NK-92 treated with Interleukin-12 subunit alpha and Interleukin-12 subunit beta, amount 100 ng/mL, for 24 hours (cell line): ENCODE data around the gene ARHGAP29.
"Not testable (repeated sequence)": the region's sequence is repeated elsewhere in the genome, so short reads cannot be mapped to it uniquely, and the experiment has no call there.

ENCODE experiments used
- DNase-seq: peaks from one replicate; lab custom pipeline; 2025; lab: John Stamatoyannopoulos, UW

The ARHGAP29 gene

DNA sequence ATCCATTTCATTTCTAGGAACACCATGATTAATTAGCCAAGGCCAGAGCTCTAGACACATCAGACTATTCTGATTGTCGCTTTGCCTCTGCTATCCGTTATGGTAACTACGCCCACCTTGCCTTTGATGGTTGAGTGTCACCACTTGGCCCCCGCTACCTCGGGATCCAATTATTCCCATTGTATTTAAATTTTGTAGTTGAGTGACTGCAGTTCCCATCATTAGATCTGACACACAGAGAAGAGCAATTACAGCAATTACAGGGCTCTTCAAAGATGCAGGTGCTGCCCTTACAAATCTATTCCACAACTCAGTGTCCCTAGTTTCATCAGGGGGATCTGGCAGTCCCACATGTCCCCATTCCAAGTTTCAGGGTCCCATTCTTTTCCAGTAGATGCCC lies 71.5 kb downstream of the ARHGAP29 start:
- no peak for DNase-seq

- DNase-seq, result not testable (repeated sequence)
Measured at GRCh38 chr1:94164885-94165284, 72.5 kb downstream of the ARHGAP29 start.

DNA sequence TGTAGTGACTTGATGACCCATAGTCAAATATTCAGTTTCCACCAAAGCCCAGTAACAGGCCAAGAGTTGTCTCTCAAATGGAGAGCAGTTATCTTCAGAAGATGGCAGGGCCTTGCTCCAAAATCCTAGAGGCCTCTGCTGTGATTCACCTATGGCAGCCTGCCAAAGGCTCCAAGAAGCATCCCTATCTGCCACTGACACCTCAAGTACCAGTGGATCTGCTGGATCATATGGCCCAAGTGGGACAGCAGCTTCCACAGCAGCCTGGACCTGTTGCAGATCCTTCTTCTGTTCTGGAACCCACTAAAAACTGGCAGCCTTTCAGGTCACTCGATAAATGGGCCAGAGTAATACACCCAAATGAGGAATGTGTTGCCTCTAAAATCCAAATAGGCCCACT lies 73.3 kb downstream of the ARHGAP29 start:
- not testable (repeated sequence) for DNase-seq

GRCh38 chr1:94163249-94163648 lies 74.1 kb downstream of the ARHGAP29 start:
- not testable (repeated sequence) for DNase-seq

DNA sequence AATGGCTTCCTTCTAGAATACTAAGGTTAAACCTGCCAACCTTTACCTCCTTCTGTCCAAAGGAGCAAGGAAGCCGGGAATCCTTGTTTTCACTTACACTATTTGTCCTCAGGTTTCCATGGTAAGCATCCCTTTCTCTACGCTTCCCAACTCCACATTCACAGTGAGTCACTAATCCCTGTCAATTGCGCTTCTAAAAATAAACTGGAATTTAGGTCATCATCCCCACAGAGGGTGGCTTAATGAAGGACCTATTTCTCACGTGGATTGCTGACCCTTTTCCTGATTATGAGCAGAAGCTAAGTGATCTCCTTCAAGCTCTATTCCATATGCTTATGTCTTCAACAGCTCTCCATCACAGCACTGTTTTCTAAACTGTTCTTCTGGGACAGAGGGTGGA lies 76.6 kb downstream of the ARHGAP29 start:
- DNase-seq, result no peak

- no peak for DNase-seq
Measured at GRCh38 chr1:94156096-94156625, 81.2 kb downstream of the ARHGAP29 start.

- no peak for DNase-seq
Measured at GRCh38 chr1:94154989-94155388, 82.4 kb downstream of the ARHGAP29 start.

- no peak for DNase-seq
Measured at GRCh38 chr1:94153133-94153532, 84.3 kb downstream of the ARHGAP29 start.

- not testable (repeated sequence) for DNase-seq
Measured at GRCh38 chr1:94149166-94149565, 88.2 kb downstream of the ARHGAP29 start.

DNA sequence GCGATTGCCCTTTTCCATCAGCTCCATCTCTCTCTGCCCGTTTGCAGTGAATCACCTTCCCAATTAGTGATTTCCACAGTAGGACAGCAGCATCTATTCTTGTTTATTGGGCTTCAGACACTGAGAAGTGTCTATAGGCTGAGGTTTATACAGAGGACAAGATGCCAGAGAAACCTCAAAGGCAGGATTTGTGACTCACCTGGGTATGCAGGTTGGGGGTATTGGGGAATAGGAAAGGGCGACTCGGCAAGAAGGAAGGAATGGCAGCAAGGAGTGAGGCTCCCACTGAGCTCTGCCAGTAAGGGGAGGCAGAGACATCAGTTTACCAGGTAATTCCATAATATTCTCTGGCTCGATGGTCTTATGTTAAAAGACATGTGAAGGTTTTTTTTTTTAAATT lies 91.1 kb downstream of the ARHGAP29 start:
- no peak for DNase-seq

DNA sequence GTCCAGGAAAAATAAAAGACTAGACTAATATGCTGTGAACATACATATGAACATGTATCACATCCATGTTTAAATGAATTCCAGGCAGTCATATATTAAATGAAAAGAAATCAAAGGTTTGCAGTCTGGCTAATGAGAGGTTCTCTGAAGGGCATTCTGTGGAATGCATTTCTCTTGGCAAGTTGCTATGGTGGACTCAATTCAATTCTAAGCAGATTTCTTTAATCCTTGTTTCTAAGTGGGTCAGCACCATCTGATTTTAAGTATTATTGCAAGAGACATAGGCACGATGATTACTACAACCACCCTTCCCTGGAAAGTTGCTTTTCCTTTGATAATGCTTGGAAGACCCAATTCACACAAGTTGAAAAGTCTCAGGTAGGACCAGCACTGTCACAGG lies 92.5 kb downstream of the ARHGAP29 start:
- DNase-seq, result no peak

- no peak for DNase-seq
Measured at GRCh38 chr1:94143809-94144176, 93.6 kb downstream of the ARHGAP29 start.

DNA sequence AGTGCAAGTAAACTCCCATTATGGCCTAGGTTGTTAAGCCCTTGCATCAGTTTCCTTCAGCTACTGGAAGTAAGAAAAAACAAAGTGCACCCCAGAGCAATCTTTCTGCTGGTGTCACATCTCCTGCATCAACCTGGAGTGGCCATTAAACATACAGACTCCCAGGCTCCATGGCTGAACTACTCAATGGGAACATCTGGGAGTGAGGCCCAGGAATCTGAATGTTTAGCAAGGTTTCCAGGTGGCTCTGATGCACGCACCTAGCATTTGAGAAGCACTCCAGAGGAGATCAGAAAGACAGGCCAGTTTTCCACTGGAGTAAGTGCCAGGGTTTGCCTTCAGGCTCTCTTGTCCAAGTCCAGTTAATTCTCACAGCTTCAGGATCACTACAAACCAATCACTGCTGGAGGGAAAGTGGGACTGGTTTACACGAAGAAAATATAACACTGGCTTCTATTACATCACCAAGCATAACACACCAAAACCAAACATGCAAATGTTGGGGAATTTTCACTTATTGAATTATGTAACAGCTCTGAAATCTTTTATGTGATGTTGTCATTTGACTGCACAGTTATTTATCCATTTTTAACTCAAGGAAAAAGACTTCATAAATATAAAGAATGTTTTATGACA lies 94.1 kb downstream of the ARHGAP29 start:
- no peak for DNase-seq

DNA sequence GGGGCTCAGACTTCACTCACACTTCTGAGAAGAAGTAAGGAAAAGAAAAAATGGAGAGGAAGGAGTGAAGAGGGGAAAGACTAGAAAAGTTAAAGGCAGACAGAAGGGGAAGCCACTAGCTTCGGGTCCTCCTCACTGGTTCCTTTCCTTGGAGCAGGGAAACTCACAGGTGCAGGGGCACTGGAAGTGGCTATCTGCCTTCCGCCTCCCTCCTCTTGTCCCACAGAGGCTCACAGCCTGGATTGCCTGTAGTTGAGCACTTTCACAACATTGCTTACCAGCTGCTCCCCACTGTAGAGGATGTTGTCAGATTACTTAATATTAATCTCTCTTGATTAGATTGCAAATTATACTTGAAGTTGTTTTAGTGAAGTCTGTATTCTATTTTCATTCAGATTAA lies 94.8 kb downstream of the ARHGAP29 start:
- DNase-seq, result no peak

- DNase-seq, result no peak
Measured at GRCh38 chr1:94142022-94142421, 95.4 kb downstream of the ARHGAP29 start.

DNA sequence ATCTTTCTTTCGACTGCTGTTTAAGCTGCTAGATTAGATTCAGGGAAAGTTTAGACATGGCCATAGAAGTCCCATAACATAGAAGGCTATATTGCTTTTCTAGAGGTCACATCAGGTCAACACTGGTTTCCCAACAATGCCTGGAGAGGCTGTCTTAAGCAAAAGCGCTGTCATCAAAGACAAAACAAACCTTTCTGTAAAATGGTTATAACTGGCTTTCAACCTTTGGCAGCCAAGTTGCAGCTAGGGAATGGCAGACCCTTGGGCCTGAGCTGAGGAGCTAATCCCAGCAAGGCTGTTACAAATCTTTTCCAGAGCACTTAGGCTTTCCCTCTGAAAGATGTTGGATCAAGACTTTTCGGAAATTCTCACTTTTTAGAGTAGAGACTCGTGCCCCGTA lies 105.3 kb downstream of the ARHGAP29 start:
- DNase-seq, result no peak

GRCh38 chr1:94130851-94131595 lies 106.4 kb downstream of the ARHGAP29 start:
- no peak for DNase-seq

- no peak for DNase-seq
Measured at GRCh38 chr1:94126651-94127050, 110.7 kb downstream of the ARHGAP29 start.

DNA sequence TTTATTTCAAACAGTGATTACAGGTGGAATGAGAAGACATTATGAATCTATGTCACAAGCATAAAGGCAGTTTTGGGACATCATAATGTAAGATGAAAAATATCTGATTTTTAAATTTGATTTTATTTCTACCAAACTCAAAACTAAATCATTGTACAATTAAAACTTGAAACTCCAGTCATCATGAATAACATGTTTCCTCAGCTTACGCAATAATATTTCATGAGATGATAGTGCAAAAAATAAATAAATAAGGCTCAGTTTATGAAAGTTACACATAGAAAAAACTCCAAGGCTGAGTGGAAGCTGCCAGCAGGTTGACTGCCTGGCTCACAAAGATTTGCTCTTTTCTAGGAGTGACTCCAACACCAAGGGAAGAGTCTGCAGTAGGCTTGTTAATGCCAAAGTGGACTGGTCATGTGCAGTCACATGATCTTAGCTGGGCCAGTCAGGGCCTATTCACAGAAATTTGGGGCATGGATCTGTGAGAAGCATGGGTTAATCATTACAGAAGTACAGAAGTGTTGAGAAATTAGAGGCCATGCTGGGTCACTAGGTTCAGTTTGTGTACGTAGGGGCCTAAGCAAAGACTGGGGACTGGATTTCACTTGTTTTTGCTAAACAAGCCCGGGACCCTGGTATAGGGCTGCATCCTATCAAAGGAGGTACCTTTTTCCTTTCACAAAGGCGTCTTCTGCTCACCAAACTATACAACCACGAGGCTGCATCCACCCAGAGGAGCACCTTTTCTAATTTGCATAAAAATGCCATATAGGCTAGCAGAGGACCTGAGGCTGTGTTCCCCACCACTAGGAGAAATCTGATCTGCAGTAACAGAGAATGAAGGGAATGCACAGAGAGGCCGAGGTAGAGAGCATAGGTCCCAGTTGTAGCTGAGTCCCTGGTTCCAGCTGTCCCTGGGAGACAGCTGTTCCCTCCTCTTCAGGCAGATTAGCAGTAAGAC lies 111.6 kb downstream of the ARHGAP29 start:
- DNase-seq, result no peak

DNA sequence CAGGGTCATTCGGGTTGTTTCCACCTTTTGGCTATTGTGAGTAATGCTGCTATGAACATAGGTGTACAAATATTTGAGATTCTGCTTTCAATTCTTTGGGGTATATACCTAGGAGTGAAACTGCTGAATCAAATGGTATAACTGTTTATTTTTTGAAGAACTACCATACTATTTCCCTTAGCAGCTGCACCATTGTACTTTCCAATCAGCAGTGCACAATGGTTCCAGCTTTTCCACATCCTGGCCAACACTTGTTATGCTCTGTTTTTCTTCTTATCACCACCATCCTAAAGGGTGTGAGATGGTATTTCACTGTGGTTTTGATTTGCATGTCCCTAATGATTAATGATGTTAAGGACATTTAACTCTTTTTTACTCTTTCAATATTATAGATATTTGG lies 112.8 kb downstream of the ARHGAP29 start:
- DNase-seq, result no peak

- no peak for DNase-seq
Measured at GRCh38 chr1:94122201-94122970, 115.0 kb downstream of the ARHGAP29 start.
